BLaER1 treated with 17β-estradiol and CSF1 and Interleukin-3, amounts not matched to agents 10 nM and 100 nM (cell line): ENCODE measurements around the gene OR2AG1.

Experiments
- H3K27ac ChIP-seq, 11 experiments: shearing (Covaris generic); formaldehyde crosslinking; 2 replicates each; pipeline ENCODE4 v1.8.1; 2022
- H3K27me3 ChIP-seq, 11 experiments: shearing (Covaris generic); formaldehyde crosslinking; 2 replicates each; pipeline ENCODE4 v1.8.1; 2022
- H3K36me3 ChIP-seq, 11 experiments: shearing (Covaris generic); formaldehyde crosslinking; 2 replicates each; pipeline ENCODE4 v1.8.1; 2022
- H3K4me1 ChIP-seq, 10 experiments: shearing (Covaris generic); formaldehyde crosslinking; 2 replicates each; pipeline ENCODE4 v1.8.1; 2022
- H3K4me2 ChIP-seq, 11 experiments: shearing (Covaris generic); formaldehyde crosslinking; 2 replicates each; pipeline ENCODE4 v1.8.1; 2022
- H3K4me3 ChIP-seq, 10 experiments: shearing (Covaris generic); formaldehyde crosslinking; 2 replicates each; pipeline ENCODE4 v1.8.1; 2022
- H3K9ac ChIP-seq, 11 experiments: shearing (Covaris generic); formaldehyde crosslinking; 2 replicates each; pipeline ENCODE4 v1.8.1; 2022
- H3K9me3 ChIP-seq, 11 experiments: shearing (Covaris generic); formaldehyde crosslinking; replicated peaks in 1 of 11; 2 replicates each; pipeline ENCODE4 v1.8.1; 2022
- H4K20me1 ChIP-seq, 11 experiments: shearing (Covaris generic); formaldehyde crosslinking; 2 replicates each; pipeline ENCODE4 v1.8.1; 2022
- Cebpa-rat ChIP-seq, 11 experiments: shearing (Covaris generic); IDR thresholded peaks; 2 replicates each; pipeline ENCODE4 v1.8.1; 2022

Gene OR2AG1

DNA sequence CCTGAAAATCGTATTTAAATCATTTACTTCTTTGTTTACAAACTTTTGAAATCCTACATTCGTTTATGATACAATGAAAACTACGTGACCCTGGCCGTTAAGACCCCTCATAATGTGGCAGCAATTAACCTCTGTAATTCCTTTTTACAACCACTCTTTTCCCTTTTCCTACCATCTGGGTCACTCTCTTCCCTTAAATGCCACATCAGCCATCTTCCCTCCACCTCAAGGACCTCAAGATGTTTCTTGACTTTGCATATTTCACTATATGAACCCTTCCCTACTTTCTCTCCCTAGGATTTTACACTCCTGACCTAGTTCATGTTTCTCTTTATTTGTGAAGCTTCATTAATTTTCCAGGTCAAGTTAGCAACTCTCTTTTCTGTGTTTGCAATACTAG is 37.8 kb upstream of the OR2AG1 start:
- H3K27ac ChIP-seq, result peak overlapping the region in 8 of 11 experiments; percentile 62 to 83 (median 79); a peak in 15 of 22 replicates
- peaks cover 0 to 8% (median 0%) of the 10 kb centered on the region in 11 experiments; a peak in 2 of 22 replicates for H3K9me3 ChIP-seq
- no peaks in the 10 kb centered on the region for H3K36me3 ChIP-seq
- no peaks in the 10 kb centered on the region for H4K20me1 ChIP-seq
- no peaks in the 10 kb centered on the region for H3K27me3 ChIP-seq
- H3K4me2 ChIP-seq, result peak overlapping the region in 9 of 11 experiments; percentile 72 to 90 (median 81); a peak in 17 of 22 replicates
- no peak for TF ChIP-seq Cebpa-rat (IDR thresholded peaks at IDR 0.05)
- H3K4me1 ChIP-seq, result peaks cover 19 to 49% (median 26%) of the 10 kb centered on the region in 10 experiments
- H3K9ac ChIP-seq, result peak overlapping the region in 2 of 11 experiments; percentile 68 to 71; a peak in 4 of 22 replicates
- peak overlapping the region in 5 of 10 experiments; percentile 44 to 64 (median 47); a peak in 9 of 20 replicates for H3K4me3 ChIP-seq

DNA sequence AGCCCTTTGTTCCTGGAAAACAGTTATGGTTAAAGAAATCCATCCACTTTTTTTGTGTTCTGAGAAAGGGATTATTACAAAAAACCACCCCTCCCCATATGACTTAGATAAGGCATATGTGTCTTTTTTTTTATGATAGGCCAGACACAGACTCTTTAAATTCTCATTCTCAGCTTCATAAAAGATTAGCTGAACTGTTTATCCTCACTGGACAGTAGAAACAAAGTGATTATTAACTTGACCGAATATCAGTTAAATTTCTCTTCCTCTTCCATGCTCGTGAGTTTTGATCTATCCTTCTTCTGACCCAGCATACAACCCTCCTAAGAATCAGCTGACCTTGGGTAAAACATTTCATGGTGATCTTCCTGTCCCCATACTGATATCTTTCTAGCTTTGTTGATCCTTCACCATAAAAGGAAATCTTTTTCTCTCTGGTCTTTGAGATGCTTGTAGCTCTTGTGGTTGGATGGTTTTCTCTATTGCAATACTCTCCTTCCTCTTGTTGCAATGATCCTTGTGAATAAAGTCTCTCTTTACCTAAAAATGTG is 37.3 kb upstream of the OR2AG1 start:
- Histone ChIP-seq H3K27ac (peak overlapping the region; percentile 62 to 83 (median 78); a peak in 21 of 22 replicates), H3K27me3 (no peaks in the 10 kb centered on the region), H3K4me2 (peak overlapping the region; percentile 72 to 90 (median 82)), H3K4me1 (peaks cover 19 to 49% (median 26%) of the 10 kb centered on the region in 10 experiments), H4K20me1 (no peaks in the 10 kb centered on the region), H3K4me3 (peak overlapping the region in 9 of 10 experiments; percentile 35 to 64 (median 48); a peak in 16 of 20 replicates), H3K9me3 (peaks cover 0 to 11% (median 0%) of the 10 kb centered on the region in 11 experiments; a peak in 6 of 22 replicates), H3K9ac (peak overlapping the region in 9 of 11 experiments; percentile 56 to 71 (median 67); a peak in 12 of 22 replicates), H3K36me3 (no peaks in the 10 kb centered on the region)
- no peak for TF ChIP-seq Cebpa-rat (IDR thresholded peaks at IDR 0.05)

DNA sequence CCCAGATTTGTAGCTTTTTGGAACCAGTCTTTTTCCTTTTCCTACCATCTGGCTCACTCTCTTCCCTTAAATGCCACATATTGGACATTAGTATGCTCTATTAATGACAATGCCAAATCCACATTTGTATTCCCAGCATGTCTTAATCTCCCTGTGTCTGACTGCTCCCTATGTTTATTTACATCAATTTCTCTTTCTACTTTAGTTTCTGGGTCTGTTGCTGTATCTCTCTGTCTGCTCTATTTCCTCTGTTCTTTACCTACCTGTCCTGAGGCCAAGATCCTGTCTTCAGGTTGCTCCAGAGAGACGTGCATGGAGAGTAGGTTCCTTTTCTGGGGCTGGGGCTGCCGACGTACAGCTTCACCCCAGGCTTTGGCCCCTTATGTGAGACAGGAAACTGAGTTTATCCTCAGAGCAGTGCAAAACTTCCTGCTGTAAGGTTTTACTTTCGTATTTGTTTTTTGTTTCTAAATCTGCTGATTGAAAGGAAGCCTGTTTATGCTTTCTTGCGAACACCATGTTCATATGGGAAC is 36.7 kb upstream of the OR2AG1 start:
- no peaks in the 10 kb centered on the region for H3K27me3 ChIP-seq
- H4K20me1 ChIP-seq, result no peaks in the 10 kb centered on the region
- peaks cover 0 to 18% (median 2%) of the 10 kb centered on the region in 11 experiments; a peak in 8 of 22 replicates for H3K9me3 ChIP-seq
- H3K4me2 ChIP-seq, result peak overlapping the region; percentile 72 to 90 (median 82)
- TF ChIP-seq Cebpa-rat (IDR thresholded peaks at IDR 0.05), result no peak
- no peaks in the 10 kb centered on the region for H3K36me3 ChIP-seq
- peak overlapping the region; percentile 34 to 64 (median 48); a peak in 18 of 20 replicates for H3K4me3 ChIP-seq
- H3K9ac ChIP-seq, result peak overlapping the region; percentile 50 to 71 (median 67); a peak in 21 of 22 replicates
- peaks cover 19 to 49% (median 26%) of the 10 kb centered on the region in 10 experiments for H3K4me1 ChIP-seq
- peak overlapping the region; percentile 62 to 83 (median 78) for H3K27ac ChIP-seq

DNA sequence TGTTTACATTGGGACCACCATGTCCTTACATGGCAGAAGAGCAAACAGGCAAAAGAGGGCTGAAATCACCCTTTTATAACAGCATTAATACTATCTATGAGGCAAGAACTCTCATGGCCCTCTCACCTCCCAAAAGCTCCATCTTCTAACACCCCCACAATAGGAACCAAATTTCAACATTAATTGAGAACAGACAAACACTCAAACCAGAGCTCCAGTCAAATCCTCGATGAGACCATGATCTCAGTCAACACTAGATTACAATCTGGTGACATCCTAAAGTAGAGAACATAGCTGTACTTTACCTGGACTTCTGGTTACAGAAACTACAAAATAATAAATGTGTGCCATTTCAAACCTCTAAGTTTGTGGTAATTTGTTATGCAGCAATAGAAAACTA is 36.2 kb upstream of the OR2AG1 start:
- Histone ChIP-seq H3K9me3 (peaks cover 0 to 22% (median 6%) of the 10 kb centered on the region in 11 experiments; a peak in 10 of 22 replicates), H3K9ac (peak overlapping the region; percentile 50 to 71 (median 67); a peak in 18 of 22 replicates), H4K20me1 (no peaks in the 10 kb centered on the region), H3K4me1 (peaks cover 19 to 49% (median 26%) of the 10 kb centered on the region in 10 experiments), H3K27me3 (no peaks in the 10 kb centered on the region), H3K4me2 (peak overlapping the region; percentile 72 to 90 (median 82)), H3K27ac (peak overlapping the region; percentile 62 to 83 (median 78)), H3K4me3 (peak overlapping the region in 9 of 10 experiments; percentile 35 to 64 (median 48); a peak in 16 of 20 replicates), H3K36me3 (no peaks in the 10 kb centered on the region)
- no peak for TF ChIP-seq Cebpa-rat (IDR thresholded peaks at IDR 0.05)

DNA sequence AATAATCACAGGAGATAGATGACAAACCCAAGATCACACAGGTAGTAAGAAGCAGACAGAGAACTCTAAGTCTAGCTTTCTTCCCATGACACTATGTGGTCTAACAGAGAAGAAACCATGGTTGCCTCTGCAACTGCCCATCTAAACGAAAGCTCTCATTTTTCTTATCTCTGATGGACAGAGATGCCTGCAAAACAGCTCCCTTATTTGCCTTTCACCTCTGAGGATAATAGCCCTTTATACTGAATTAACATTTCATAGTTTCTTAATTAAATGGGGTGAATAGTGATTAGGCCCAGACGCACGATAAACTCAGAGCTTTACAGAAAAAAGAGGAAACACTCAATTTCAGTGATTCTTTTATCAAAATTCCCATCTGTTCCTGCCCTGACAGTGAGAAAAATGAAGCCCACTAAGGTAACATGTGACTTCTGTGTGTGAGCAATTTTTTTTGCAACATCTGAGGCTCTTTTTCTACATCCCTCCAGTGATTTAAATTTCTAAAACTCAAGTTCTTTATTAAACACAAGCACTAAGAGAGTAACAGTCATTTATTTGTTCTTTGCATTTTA is 35.6 kb upstream of the OR2AG1 start:
- H3K9me3 ChIP-seq, result peaks cover 0 to 22% (median 6%) of the 10 kb centered on the region in 11 experiments; a peak in 10 of 22 replicates
- TF ChIP-seq Cebpa-rat (IDR thresholded peaks at IDR 0.05), result no peak
- peak overlapping the region in 10 of 11 experiments; percentile 62 to 83 (median 78); a peak in 18 of 22 replicates for H3K27ac ChIP-seq
- H3K4me3 ChIP-seq, result no peak overlapping the region
- no peaks in the 10 kb centered on the region for H4K20me1 ChIP-seq
- no peaks in the 10 kb centered on the region for H3K36me3 ChIP-seq
- H3K9ac ChIP-seq, result no peak overlapping the region
- H3K4me2 ChIP-seq, result peak overlapping the region; percentile 72 to 90 (median 82); a peak in 11 of 22 replicates
- H3K4me1 ChIP-seq, result peaks cover 19 to 49% (median 26%) of the 10 kb centered on the region in 10 experiments
- no peaks in the 10 kb centered on the region for H3K27me3 ChIP-seq

DNA sequence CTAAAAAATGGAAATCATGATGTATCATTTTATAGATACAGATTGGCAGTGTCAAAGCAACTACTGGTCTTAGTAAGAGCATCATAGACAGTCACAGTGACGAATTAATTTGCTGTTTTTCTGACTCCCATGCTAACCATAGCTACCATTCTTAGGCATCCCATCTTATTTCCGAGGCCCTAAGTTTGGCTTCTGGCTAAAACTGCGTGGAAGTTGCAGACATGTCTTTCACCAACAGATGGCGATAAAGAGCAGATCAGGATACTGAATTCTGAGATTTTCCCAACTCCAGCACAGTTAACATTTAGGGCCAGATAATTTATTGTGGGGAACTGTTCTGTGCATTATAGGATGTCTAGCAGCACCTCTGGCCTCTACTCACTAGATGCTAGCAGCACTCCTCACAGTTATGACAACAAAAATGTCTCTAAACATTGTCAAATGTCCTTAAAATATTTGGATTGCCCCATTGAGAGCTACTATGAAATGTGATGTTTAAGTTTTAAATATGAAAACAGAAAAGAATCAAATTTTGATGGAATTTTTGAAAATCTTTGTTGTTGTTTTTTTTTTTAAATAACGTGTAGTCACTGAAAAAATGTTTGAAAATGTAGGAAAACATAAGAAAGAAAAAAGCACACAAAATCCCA is 27.4 kb upstream of the OR2AG1 start:
- Histone ChIP-seq H3K4me1 (no peaks in the 10 kb centered on the region), H3K4me3 (no peak overlapping the region), H3K36me3 (no peaks in the 10 kb centered on the region), H3K9me3 (peaks cover 0 to 13% (median 6%) of the 10 kb centered on the region in 11 experiments; a peak in 9 of 22 replicates), H4K20me1 (no peaks in the 10 kb centered on the region), H3K4me2 (no peak overlapping the region), H3K9ac (no peak overlapping the region), H3K27me3 (no peaks in the 10 kb centered on the region), H3K27ac (no peak overlapping the region)
- no peak for TF ChIP-seq Cebpa-rat (IDR thresholded peaks at IDR 0.05)

DNA sequence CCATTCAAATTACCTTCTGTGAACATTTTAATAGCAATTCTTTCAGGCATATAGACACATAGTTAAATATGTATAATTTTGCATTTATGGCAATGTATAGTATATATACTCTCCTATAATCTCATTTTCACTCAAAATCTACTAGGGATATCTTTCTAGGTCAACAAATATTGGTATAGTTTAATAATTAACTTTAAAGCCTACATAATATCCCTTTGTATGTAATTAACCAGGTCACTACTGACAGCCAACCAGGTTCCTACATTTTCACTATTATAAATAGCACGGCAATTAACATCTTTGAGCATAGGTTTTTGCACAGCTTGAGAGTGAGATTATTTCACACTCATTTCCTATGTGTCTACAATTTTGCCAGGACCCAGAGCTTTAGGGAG is 26.9 kb upstream of the OR2AG1 start:
- no peaks in the 10 kb centered on the region for H3K27me3 ChIP-seq
- H3K4me3 ChIP-seq, result no peak overlapping the region
- no peak overlapping the region for H3K9ac ChIP-seq
- TF ChIP-seq Cebpa-rat (IDR thresholded peaks at IDR 0.05), result no peak
- peaks cover 0 to 8% (median 5%) of the 10 kb centered on the region in 11 experiments; a peak in 9 of 22 replicates for H3K9me3 ChIP-seq
- H4K20me1 ChIP-seq, result no peaks in the 10 kb centered on the region
- H3K4me2 ChIP-seq, result no peak overlapping the region
- H3K36me3 ChIP-seq, result no peaks in the 10 kb centered on the region
- H3K4me1 ChIP-seq, result no peaks in the 10 kb centered on the region
- no peak overlapping the region for H3K27ac ChIP-seq

DNA sequence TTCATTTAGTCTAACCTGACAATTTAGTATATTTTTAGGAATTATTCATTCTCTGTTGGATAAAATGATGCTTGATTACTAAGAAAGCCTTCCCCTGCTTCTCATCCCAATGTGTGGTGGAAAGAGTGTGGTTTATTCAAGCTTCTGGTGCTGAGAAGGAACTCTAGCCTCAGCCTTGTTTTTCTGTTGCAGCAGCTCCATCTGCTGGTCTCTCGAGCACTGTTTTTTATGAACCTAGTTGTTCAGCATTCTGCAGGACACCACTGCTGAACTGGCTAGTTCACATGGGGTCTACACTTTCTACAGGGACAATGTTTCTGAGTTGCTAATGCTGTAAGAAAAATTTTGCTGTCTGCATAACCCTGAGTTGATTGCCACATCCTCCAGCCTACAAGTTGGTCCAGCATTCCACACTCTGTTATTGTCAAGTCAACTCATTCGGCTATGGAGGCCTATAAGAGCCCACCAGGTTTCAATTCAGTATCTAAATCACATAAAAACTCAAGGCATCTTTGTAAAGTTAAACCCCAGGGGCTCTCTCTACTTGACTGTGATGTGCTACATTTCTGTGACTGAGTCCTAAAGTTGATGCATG is 25.4 kb upstream of the OR2AG1 start:
- Histone ChIP-seq H3K4me2 (no peak overlapping the region), H3K4me3 (no peak overlapping the region), H3K9me3 (peaks cover 0 to 5% (median 1%) of the 10 kb centered on the region in 11 experiments; a peak in 7 of 22 replicates), H3K27me3 (no peaks in the 10 kb centered on the region), H4K20me1 (no peaks in the 10 kb centered on the region), H3K36me3 (no peaks in the 10 kb centered on the region), H3K9ac (no peak overlapping the region), H3K4me1 (no peaks in the 10 kb centered on the region), H3K27ac (no peak overlapping the region)
- TF ChIP-seq Cebpa-rat (IDR thresholded peaks at IDR 0.05), result no peak
